Gastrocnemius medialis (tissue), 4 donors: Measurements from ENCODE around the gene ACY1. TPM values are rescaled to one million over a fixed set of nuclear protein-coding genes. Genes with fewer than 3 reads are reported as not detected.

ENCODE experiments used
- ATAC-seq, 2 donors: fragments of 150-250 bp; one replicate each; pipeline ENCODE4 v1.9.1; 2016
- DNase-seq, 2 donors: peaks; one replicate each; pipeline ENCODE4 v3.0.0-alpha.2; 2019
- H3K27ac ChIP-seq, 4 donors: fragments of 200-600 bp; sonication (generic); 1 replicate in 1 of 4; 2 replicates in 3 of 4; pipeline ENCODE4 v1.5.1; 2016 to 2018; ENCODE audit warnings: mild to moderate bottlenecking in 2 of 4, moderate library complexity in 1 of 4
- H3K27me3 ChIP-seq, 3 donors: fragments of 200-600 bp; sonication (generic) in 2 of 3; 1 replicate in 1 of 3; 2 replicates in 2 of 3; pipeline versions ENCODE4 v1.5.1 to v1.6.0; 2016 to 2019; ENCODE audit warnings: mild to moderate bottlenecking in 1 of 3, moderate library complexity in 1 of 3
- H3K36me3 ChIP-seq, 2 donors: fragments of 200-600 bp; sonication (generic) in 1 of 2; one replicate each; pipeline ENCODE4 v1.5.1; 2017 to 2018
- H3K4me1 ChIP-seq, 2 donors: fragments of 200-600 bp; sonication (generic) in 1 of 2; one replicate each; pipeline ENCODE4 v1.5.1; 2016 to 2017; ENCODE audit warnings: mild to moderate bottlenecking in 2 of 2
- H3K4me3 ChIP-seq, 4 donors: fragments of 200-600 bp; sonication (generic) in 3 of 4; 1 replicate in 1 of 4; 2 replicates in 3 of 4; pipeline ENCODE4 v1.5.1; 2016 to 2019; ENCODE audit warnings: mild to moderate bottlenecking in 2 of 4
- H3K9me3 ChIP-seq, 3 donors: fragments of 200-600 bp; sonication (generic) in 2 of 3; 1 replicate in 1 of 3; 2 replicates in 2 of 3; pipeline ENCODE4 v1.5.1; 2016 to 2019
- CTCF ChIP-seq, 5 experiments: fragments of 450-650 bp in 3 of 5; fragments of 200-600 bp in 2 of 5; sonication (generic) in 2 of 5; IDR thresholded peaks in 4 of 5; conservative IDR thresholded peaks in 1 of 5; 1 replicate in 4 of 5; 2 replicates in 1 of 5; pipeline ENCODE4 v1.5.1; 2016 to 2019; ENCODE audit warnings: antibody characterized with exemption in 5 of 5, mild to moderate bottlenecking in 3 of 5, moderate library complexity in 3 of 5
- POLR2A ChIP-seq, 2 donors: fragments of 450-650 bp; IDR thresholded peaks; one replicate each; pipeline ENCODE4 v1.6.1; 2017; ENCODE audit warnings: antibody characterized with exemption in 2 of 2, mild to moderate bottlenecking in 2 of 2, moderate library complexity in 2 of 2
- in situ Hi-C, 4 donors: fragments of 200-750 bp; cut with MboI; loops; one replicate each; pipeline versions ENCODE4 v1.15.0 to v1.8.0; 2017; ENCODE audit warnings: low sequenced_read_pairs in 4 of 4
- intact Hi-C: fragments of 100-400 bp; cut with DNase I; formaldehyde crosslinking; loops from one replicate; pipeline ENCODE4 v1.15.1; 2023; ENCODE audit warnings: low total_unique reads
- total RNA-seq, 4 donors: library from RNA; depleted of rRNA; stranded (reverse); fragments of >200 nt; gene quantifications; one replicate each; pipeline versions ENCODE4 v1.1.0 to v1.2.3, GENCODE V29; 2016

ACY1 gene
- total RNA-seq, 4 donors from 2014 or later: 33.5 to 79.3 (median 43.2) TPM

- intact Hi-C loops: no loop called here
- Histone ChIP-seq H3K27me3 (no peaks in the 10 kb centered on the region), H3K27ac (no peak overlapping the region), H3K4me3 (no peak overlapping the region), H3K9me3 (no peaks in the 10 kb centered on the region), H3K36me3 (peaks cover 0 to 21% of the 10 kb centered on the region in 2 donors), H3K4me1 (peaks cover 10 to 12% of the 10 kb centered on the region in 2 donors)
- in situ Hi-C loops: loop anchor here in 2 of 4 donors (10.0 kb wide), 1 partner anchor 48 kb away; the partner anchor contains the start of gene RPL29 (in 2 of the 2)
- ATAC-seq (no peak), DNase-seq (no peak)
- TF ChIP-seq POLR2A (IDR thresholded peaks at IDR 0.05) (no peak), CTCF (IDR thresholded peaks at IDR 0.05 in 4 of 5, conservative IDR thresholded peaks at IDR 0.05 in 1 of 5) (no peak)
Observed at GRCh38 chr3:51946796-51947195, 36.5 kb upstream of the ACY1 start.

GRCh38 chr3:51947215-51947900 is 36.0 kb upstream of the ACY1 start:
- DNase-seq (no peak), ATAC-seq (no peak)
- Histone ChIP-seq H3K9me3 (no peaks in the 10 kb centered on the region), H3K27ac (no peak overlapping the region), H3K4me1 (peaks cover 10% of the 10 kb centered on the region in 2 donors), H3K4me3 (no peak overlapping the region), H3K27me3 (no peaks in the 10 kb centered on the region), H3K36me3 (peaks cover 0 to 21% of the 10 kb centered on the region in 2 donors)
- no peak for TF ChIP-seq POLR2A (IDR thresholded peaks at IDR 0.05)
- TF ChIP-seq CTCF (IDR thresholded peaks at IDR 0.05 in 4 of 5, conservative IDR thresholded peaks at IDR 0.05 in 1 of 5): no peak
- in situ Hi-C loops (loop anchor here in 2 of 4 donors (10.0 kb wide), 1 partner anchor 47 kb away; the partner anchor contains the start of gene RPL29 (in 2 of the 2)), intact Hi-C loops (no loop called here)

- no peaks in the 10 kb centered on the region for H3K9me3 ChIP-seq
- H3K4me1 ChIP-seq: peaks cover 2 to 3% of the 10 kb centered on the region in 2 donors
- in situ Hi-C loops (loop anchor here in 2 of 4 donors (10.0 kb wide), 1 partner anchor 47 kb away; the partner anchor contains the start of gene RPL29 (in 2 of the 2)), intact Hi-C loops (no loop called here)
- H3K4me3 ChIP-seq: no peak overlapping the region
- H3K36me3 ChIP-seq: peaks cover 0 to 21% of the 10 kb centered on the region in 2 donors
- no peaks in the 10 kb centered on the region for H3K27me3 ChIP-seq
- no peak for TF ChIP-seq POLR2A (IDR thresholded peaks at IDR 0.05)
- TF ChIP-seq CTCF (IDR thresholded peaks at IDR 0.05 in 4 of 5, conservative IDR thresholded peaks at IDR 0.05 in 1 of 5): no peak
- DNase-seq: no peak
- ATAC-seq: no peak
- H3K27ac ChIP-seq: no peak overlapping the region
Observed at GRCh38 chr3:51948016-51948580, 35.2 kb upstream of the ACY1 start.

GRCh38 chr3:51949121-51949520 is 34.2 kb upstream of the ACY1 start:
- Histone ChIP-seq H3K27ac (no peak overlapping the region), H3K4me1 (no peaks in the 10 kb centered on the region), H3K9me3 (no peaks in the 10 kb centered on the region), H3K4me3 (no peak overlapping the region), H3K36me3 (peaks cover 0 to 21% of the 10 kb centered on the region in 2 donors), H3K27me3 (no peaks in the 10 kb centered on the region)
- in situ Hi-C loops (loop anchor here in 2 of 4 donors (10.0 kb wide), 1 partner anchor 46 kb away; the partner anchor contains the start of gene RPL29 (in 2 of the 2)), intact Hi-C loops (no loop called here)
- DNase-seq (no peak), ATAC-seq (no peak)
- no peak for TF ChIP-seq CTCF (IDR thresholded peaks at IDR 0.05 in 4 of 5, conservative IDR thresholded peaks at IDR 0.05 in 1 of 5)
- no peak for TF ChIP-seq POLR2A (IDR thresholded peaks at IDR 0.05)
